K562 (cell line): Measurements from ENCODE around the gene SS18L1. TPM values are rescaled to one million over a fixed set of nuclear protein-coding genes. Genes with fewer than 3 reads are reported as not detected.
A peak's percentile ranks its signal among the peaks of the same experiment; 100 is the strongest.

Experiments used
- ATAC-seq: fragments of 200-7000 bp; cut with Tn5 transposase; 3 replicates; pipeline ENCODE4 v1.9.1; 2020; ENCODE audit warnings: moderate library complexity
- BruUV-seq: library from RNA; stranded (reverse); fragments of 400-500 nt; replicated peaks from 2 replicates; lab custom pipeline; 2021; lab: Mats Ljungman, UMichigan
- CTCF ChIA-PET: fragments of 300-600 bp; formaldehyde crosslinking; extraction: SDS; loops from one replicate; lab custom pipeline; 2021; ENCODE audit warnings: low intra/inter-chr PET ratio; lab: Yijun Ruan, JAX
- POLR2A ChIA-PET: fragments of 300-600, 350-650 bp; sonication (Branson Sonifier 250); formaldehyde crosslinking; extraction: SDS; loops from one replicate; lab custom pipeline; 2021; ENCODE audit warnings: antibody characterized with exemption, inconsistent platforms; lab: Yijun Ruan, JAX
- DNase-seq, 4 experiments: peaks; one replicate each; pipeline versions ENCODE4 v3.0.0 to v3.0.0-alpha.2; 2011 to 2018; ENCODE audit warnings: low spot score in 3 of 4, mixed read lengths in 3 of 4; ENCODE audit errors: extremely low read depth in 1 of 4
- FAIRE-seq: peaks from 2 replicates; lab custom pipeline; 2011; peaks lifted over from hg19 to GRCh38; lab: Jason Lieb, UNC
- H2AFZ ChIP-seq: 2 replicates; pipeline ENCODE4 v1.6.0; 2011; ENCODE audit warnings: low read depth, low read length, control low read depth, inconsistent platforms
- H3K27ac ChIP-seq: fragments of 200-600 bp; 3 replicates; pipeline ENCODE4 v1.8.0; 2011; ENCODE audit warnings: low read depth, mild to moderate bottlenecking, control low read depth, inconsistent platforms, low read length, moderate library complexity, mixed read lengths; ENCODE audit errors: extremely low read depth
- H3K27me3 ChIP-seq, 2 experiments: fragments of 300-600 bp in 1 of 2; 2 replicates in 1 of 2; 3 replicates in 1 of 2; pipeline versions ENCODE4 v1.6.0 to v1.8.0; 2011; ENCODE audit warnings: inconsistent platforms in 2 of 2, low read length in 2 of 2, mild to moderate bottlenecking in 1 of 2, mixed read lengths in 1 of 2, moderate library complexity in 1 of 2; ENCODE audit not compliant: control insufficient read depth in 2 of 2, insufficient read depth in 2 of 2
- H3K36me3 ChIP-seq: fragments of 300-600 bp; 3 replicates; pipeline ENCODE4 v1.8.0; 2011; ENCODE audit warnings: mild to moderate bottlenecking, low read length, inconsistent platforms; ENCODE audit not compliant: control insufficient read depth, insufficient read depth
- H3K4me1 ChIP-seq, 2 experiments: fragments of 200-600 bp in 1 of 2; replicated peaks in 1 of 2; 2 replicates in 1 of 2; 3 replicates in 1 of 2; pipeline versions ENCODE4 v1.5.1 to v1.8.0; 2011; ENCODE audit warnings: inconsistent platforms in 2 of 2, low read length in 2 of 2, mild to moderate bottlenecking in 1 of 2, mixed read lengths in 1 of 2, moderate library complexity in 1 of 2; ENCODE audit not compliant: control insufficient read depth in 2 of 2, insufficient read depth in 2 of 2
- H3K4me2 ChIP-seq: 2 replicates; pipeline ENCODE4 v1.6.1; 2011; ENCODE audit warnings: low read length, control low read depth, inconsistent platforms, mixed read lengths; ENCODE audit not compliant: insufficient read depth
- H3K4me3 ChIP-seq: fragments of 200-600 bp; sonication (generic), shearing (Covaris generic); 2 replicates; pipeline ENCODE4 v1.5.1; 2016; ENCODE audit warnings: control low read depth, inconsistent platforms
- H3K79me2 ChIP-seq: fragments of 200-600 bp; 3 replicates; pipeline ENCODE4 v1.8.0; 2011; ENCODE audit warnings: low read length, inconsistent platforms; ENCODE audit not compliant: control insufficient read depth, insufficient read depth
- H3K9ac ChIP-seq, 2 experiments: 2 replicates each; pipeline versions ENCODE4 v1.6.0 to v1.6.1; 2011; ENCODE audit warnings: low read depth in 2 of 2, low read length in 2 of 2, control low read depth in 1 of 2, inconsistent platforms in 1 of 2, mild to moderate bottlenecking in 1 of 2, mixed read lengths in 1 of 2; ENCODE audit not compliant: insufficient read depth in 1 of 2
- H3K9me1 ChIP-seq: one replicate; pipeline ENCODE4 v1.6.0; 2011; ENCODE audit warnings: inconsistent platforms, mild to moderate bottlenecking, low read length, moderate library complexity; ENCODE audit not compliant: control insufficient read depth, insufficient read depth
- H3K9me3 ChIP-seq: replicated peaks from 2 replicates; pipeline ENCODE4 v1.5.1; 2011; ENCODE audit warnings: low read depth, low read length, inconsistent platforms; ENCODE audit not compliant: control insufficient read depth, insufficient read depth
- H4K20me1 ChIP-seq: replicated peaks from 2 replicates; pipeline ENCODE4 v1.6.1; 2011; ENCODE audit warnings: low read length, inconsistent platforms, mixed read lengths; ENCODE audit not compliant: control insufficient read depth, insufficient read depth
- GABPA ChIP-seq: fragments of 200-800 bp; sonication (Bioruptor generic); conservative IDR thresholded peaks from 2 replicates; pipeline ENCODE4 v1.6.1; 2016; ENCODE audit warnings: low read depth, missing genetic modification characterization, missing compliant biosample characterization
- HLTF ChIP-seq: fragments of 450-650 bp; IDR thresholded peaks from 2 replicates; pipeline ENCODE4 v1.6.1; 2016
- HOXB6 ChIP-seq: fragments of 250-450 bp; sonication (Bioruptor Pico); IDR thresholded peaks from 2 replicates; pipeline ENCODE4 v1.5.1; 2022; ENCODE audit warnings: mild to moderate bottlenecking, borderline replicate concordance
- LARP7 ChIP-seq: fragments of 450-650 bp; IDR thresholded peaks from 2 replicates; pipeline ENCODE4 v1.6.1; 2016
- MYBL2 ChIP-seq, 2 experiments: fragments of 450-650 bp in 1 of 2; sonication (generic) in 1 of 2; formaldehyde crosslinking in 1 of 2; IDR thresholded peaks; 2 replicates each; pipeline versions ENCODE4 v1.6.1 to v1.8.1; 2017 to 2022; ENCODE audit warnings: borderline replicate concordance in 1 of 2, inconsistent platforms in 1 of 2, low read depth in 1 of 2, mild to moderate bottlenecking in 1 of 2, missing genetic modification reagents in 1 of 2, moderate library complexity in 1 of 2
- NBN ChIP-seq: fragments of 450-650 bp; IDR thresholded peaks from 2 replicates; pipeline ENCODE4 v1.6.1; 2016; ENCODE audit warnings: low read depth, mild to moderate bottlenecking
- PHF21A ChIP-seq: fragments of 450-650 bp; IDR thresholded peaks from 2 replicates; pipeline ENCODE4 v1.6.1; 2017; ENCODE audit warnings: low read depth, borderline replicate concordance
- PRPF4 ChIP-seq: fragments of 200-400 bp; formaldehyde crosslinking; IDR thresholded peaks from one replicate; pipeline ENCODE4 v1.6.1; 2017; ENCODE audit warnings: low read length, low read depth, mild to moderate bottlenecking; ENCODE audit not compliant: insufficient read depth, poor library complexity, severe bottlenecking
- ZNF239 ChIP-seq: fragments of 250-450 bp; sonication (Bioruptor Pico); IDR thresholded peaks from 2 replicates; pipeline ENCODE4 v1.4.0; 2020; ENCODE audit warnings: mild to moderate bottlenecking
- ZNF253 ChIP-seq: fragments of 250-450 bp; sonication (Bioruptor Pico); conservative IDR thresholded peaks from 2 replicates; pipeline ENCODE4 v1.6.1; 2021; ENCODE audit warnings: mild to moderate bottlenecking
- ZNF282 ChIP-seq: sonication (generic); formaldehyde crosslinking; IDR thresholded peaks from 2 replicates; pipeline ENCODE4 v1.8.1; 2023; ENCODE audit warnings: missing genetic modification reagents
- ZNF699 ChIP-seq: fragments of 250-450 bp; sonication (Bioruptor Pico); IDR thresholded peaks from 2 replicates; pipeline ENCODE4 v1.8.0; 2021; ENCODE audit warnings: mild to moderate bottlenecking, moderate library complexity; ENCODE audit not compliant: insufficient replicate concordance
- ZNF75A ChIP-seq: fragments of 450-650 bp; formaldehyde crosslinking; IDR thresholded peaks from 2 replicates; pipeline ENCODE4 v1.4.0; 2020; ENCODE audit warnings: mild to moderate bottlenecking
- ZZZ3 ChIP-seq: fragments of 450-650 bp; IDR thresholded peaks from 2 replicates; pipeline ENCODE4 v1.6.1; 2016; ENCODE audit warnings: antibody characterized with exemption, mild to moderate bottlenecking, moderate library complexity
- WGBS: fragments of 100-300 bp; shearing (Covaris generic); methylation state at CpG from one replicate; pipeline ENCODE4 v1.1.6; 2016; ENCODE audit warnings: low coverage, mixed read lengths; ENCODE audit not compliant: insufficient coverage; ENCODE audit errors: missing lambda C conversion rate; 5-methylcytosine and 5-hydroxymethylcytosine counted together
- in situ Hi-C: fragments of 300-500 bp; cut with MboI; formaldehyde crosslinking; loops from 4 replicates; pipeline ENCODE4 v1.15.0; 2018; ENCODE audit warnings: inconsistent platforms, mixed read lengths
- intact Hi-C: fragments of 100-400 bp; cut with micrococcal nuclease; formaldehyde crosslinking; loops from 2 replicates; pipeline ENCODE4 v1.14.2; 2022
- polyA plus RNA-seq, 8 experiments: library from polyadenylated mRNA; depleted of rRNA in 4 of 8; stranded (reverse) in 5 of 8; unstranded in 3 of 8; fragments of >200 nt; fragmentation: Nextera tagmentation in 2 of 8; fragmentation: Illumina TruSeq in 1 of 8; extraction: Ambion mirVana in 2 of 8; extraction: Trizol in 1 of 8; gene quantifications; 2 replicates each; pipeline versions ENCODE4 v1.2.1 to v1.2.3, GENCODE V29; 2011 to 2014; ENCODE audit warnings: inconsistent platforms in 1 of 8, missing spikeins in 1 of 8
- total RNA-seq, 7 experiments: library from RNA; depleted of rRNA in 6 of 7; stranded (reverse); fragments of >200 nt in 6 of 7; fragmentation: Illumina TruSeq in 2 of 7; extraction: Trizol in 2 of 7; gene quantifications; 2 replicates each; pipeline versions ENCODE4 v1.2.1 to v1.2.3, GENCODE V29; 2011 to 2021; ENCODE audit warnings: low replicate concordance in 1 of 7
- TF ChIP-seq, protein P1 (sequence below): fragments of 450-650 bp; IDR thresholded peaks from 2 replicates; pipeline ENCODE4 v1.6.1; 2016; ENCODE audit warnings: missing biosample characterization, missing genetic modification characterization
- TF ChIP-seq, protein P2 (sequence below): fragments of 250-450 bp; sonication (Bioruptor Pico); IDR thresholded peaks from 2 replicates; pipeline ENCODE4 v1.6.1; 2021; ENCODE audit warnings: mild to moderate bottlenecking

SS18L1 gene
- total and polyA plus RNA-seq, 9 of the 15 experiments (the other 6 are each of a cell fraction or from before 2014, with no cell fraction given) = 2.7 to 28.3 (median 15.1) TPM

DNA sequence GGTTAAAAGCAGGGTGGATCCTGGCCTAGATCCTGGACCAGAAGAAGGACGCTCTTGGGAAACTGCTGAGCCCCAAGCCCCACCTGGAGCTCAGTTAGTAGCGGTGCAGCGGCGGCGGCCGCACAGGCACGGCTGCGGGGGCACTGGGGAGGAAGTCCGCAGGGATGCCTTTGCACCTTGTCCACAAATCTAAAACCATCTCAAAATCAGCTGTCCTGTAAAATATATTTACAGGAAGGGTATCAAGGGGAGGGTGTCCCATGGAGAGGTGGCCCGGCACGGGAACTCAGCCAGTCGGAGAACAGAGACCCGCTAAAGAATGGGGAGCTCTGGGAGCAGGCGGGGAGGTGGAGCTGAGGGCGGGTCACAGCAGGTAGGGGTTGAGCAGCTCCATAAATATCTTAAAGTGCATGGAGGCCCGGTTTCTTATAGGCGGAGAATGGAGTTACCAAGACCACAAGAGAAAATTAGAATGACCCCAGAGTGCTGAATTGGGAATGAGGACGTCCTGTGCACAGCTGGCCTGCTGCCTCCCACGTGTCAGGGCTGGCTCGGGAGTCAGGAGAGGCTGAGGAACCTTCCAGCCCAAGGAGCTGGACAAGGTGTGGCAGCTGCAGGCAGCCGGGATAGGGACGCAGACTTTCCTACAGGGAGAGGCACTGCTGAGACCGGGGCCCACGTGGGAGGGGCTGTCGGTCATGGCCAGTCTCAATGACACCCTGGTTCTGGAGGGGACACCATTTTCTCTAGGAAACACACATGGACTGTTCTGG, 47.3 kb downstream of the SS18L1 start:
- in situ Hi-C loops = no loop called here
- Histone ChIP-seq H3K36me3 (peaks cover 68% of the 10 kb centered on the region; the same call in 2 of the 3 replicates), H4K20me1 (peaks cover 14% of the 10 kb centered on the region), H3K4me1 (peaks cover 9 to 16% of the 10 kb centered on the region in 2 experiments; a peak in 3 of 5 replicates), H3K4me2 (no peak overlapping the region), H2AFZ (no peak overlapping the region), H3K27ac (no peak overlapping the region), H3K4me3 (no peak overlapping the region), H3K9ac (peak overlapping the region in 1 of 2 experiments; percentile 14; a peak in 1 of 4 replicates), H3K9me1 (no peaks in the 10 kb centered on the region), H3K79me2 (peaks cover 55% of the 10 kb centered on the region), H3K27me3 (no peaks in the 10 kb centered on the region), H3K9me3 (no peaks in the 10 kb centered on the region)
- no peak for DNase-seq
- BruUV-seq = no TSS peak
- CTCF ChIA-PET = no interaction called here
- WGBS = 85% methylated on average over 21 of the region's 25 CpGs
- POLR2A ChIA-PET = interaction anchor here (0.6 to 0.9 kb wide), 3 partner anchors 14 to 171 kb away, joined by 3 to 4 read pairs (median 3); no protein-coding TSS in a partner anchor
- no peak for FAIRE-seq
- intact Hi-C loops = no loop called here
- TF ChIP-seq MYBL2 (IDR thresholded peaks at IDR 0.05; ENCODE audit: low read depth) = no peak
- no peak for TF ChIP-seq MYBL2 (CRISPR knock-in tag; IDR thresholded peaks at IDR 0.05; ENCODE audit: borderline replicate concordance)
- TF ChIP-seq ZNF699 (CRISPR knock-in tag) = no peak
- no peak for TF ChIP-seq PHF21A
- TF ChIP-seq, protein P1, sequence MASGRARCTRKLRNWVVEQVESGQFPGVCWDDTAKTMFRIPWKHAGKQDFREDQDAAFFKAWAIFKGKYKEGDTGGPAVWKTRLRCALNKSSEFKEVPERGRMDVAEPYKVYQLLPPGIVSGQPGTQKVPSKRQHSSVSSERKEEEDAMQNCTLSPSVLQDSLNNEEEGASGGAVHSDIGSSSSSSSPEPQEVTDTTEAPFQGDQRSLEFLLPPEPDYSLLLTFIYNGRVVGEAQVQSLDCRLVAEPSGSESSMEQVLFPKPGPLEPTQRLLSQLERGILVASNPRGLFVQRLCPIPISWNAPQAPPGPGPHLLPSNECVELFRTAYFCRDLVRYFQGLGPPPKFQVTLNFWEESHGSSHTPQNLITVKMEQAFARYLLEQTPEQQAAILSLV = no peak
- TF ChIP-seq ZNF282 (CRISPR knock-in tag) = no peak
- no peak for TF ChIP-seq HLTF
- no peak for TF ChIP-seq NBN
- no peak for TF ChIP-seq ZNF239 (CRISPR knock-in tag)
- TF ChIP-seq, protein P2, sequence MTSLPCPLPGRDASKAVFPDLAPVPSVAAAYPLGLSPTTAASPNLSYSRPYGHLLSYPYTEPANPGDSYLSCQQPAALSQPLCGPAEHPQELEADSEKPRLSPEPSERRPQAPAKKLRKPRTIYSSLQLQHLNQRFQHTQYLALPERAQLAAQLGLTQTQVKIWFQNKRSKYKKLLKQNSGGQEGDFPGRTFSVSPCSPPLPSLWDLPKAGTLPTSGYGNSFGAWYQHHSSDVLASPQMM (CRISPR knock-in tag) = no peak
- TF ChIP-seq PRPF4 = no peak
- TF ChIP-seq ZZZ3 = no peak
- no peak for TF ChIP-seq HOXB6 (CRISPR knock-in tag)
- TF ChIP-seq GABPA (tag) = no peak
- no peak for TF ChIP-seq LARP7
- no peak for TF ChIP-seq ZNF75A (CRISPR knock-in tag)
- TF ChIP-seq ZNF253 (CRISPR knock-in tag) = no peak
- no peak for ATAC-seq
